Pancreas (tissue), 10 donors: Measurements from ENCODE around the gene RCBTB1. TPM values are rescaled to one million over a fixed set of nuclear protein-coding genes. Genes with fewer than 3 reads are reported as not detected.
A peak's percentile ranks its signal among the peaks of the same experiment; 100 is the strongest.

ENCODE experiments used
- ATAC-seq, 4 donors: fragments of 200-7000 bp; cut with Tn5 transposase; one replicate each; pipeline versions ENCODE4 v1.8.0 to v1.9.1; 2020; ENCODE audit warnings: mild to moderate bottlenecking in 4 of 4, moderate library complexity in 4 of 4
- DNase-seq, 6 donors: peaks; one replicate each; pipeline ENCODE4 v3.0.0-alpha.2; 2020
- FAIRE-seq: peaks from 2 replicates; lab custom pipeline; 2012; peaks lifted over from hg19 to GRCh38; lab: Jason Lieb, UNC
- H3K27ac ChIP-seq, 4 donors: fragments of 200-600 bp; sonication (generic); 1 replicate in 3 of 4; 2 replicates in 1 of 4; pipeline versions ENCODE4 v1.5.0 to v1.8.0; 2020
- H3K27me3 ChIP-seq, 4 donors: fragments of 200-600 bp; one replicate each; pipeline ENCODE4 v1.8.0; 2021
- H3K36me3 ChIP-seq, 3 donors: fragments of 200-600 bp; sonication (generic) in 1 of 3; one replicate each; pipeline versions ENCODE4 v1.5.0 to v1.8.0; 2020 to 2021
- H3K4me1 ChIP-seq, 3 donors: fragments of 200-600 bp; one replicate each; pipeline ENCODE4 v1.8.0; 2021
- H3K4me3 ChIP-seq, 4 donors: fragments of 200-600 bp; sonication (generic) in 2 of 4; one replicate each; pipeline versions ENCODE4 v1.5.0 to v1.8.0; 2020 to 2021
- H3K9me3 ChIP-seq, 4 donors: fragments of 200-600 bp; one replicate each; pipeline ENCODE4 v1.8.0; 2021
- CTCF ChIP-seq, 4 donors: fragments of 200-600 bp; sonication (generic) in 3 of 4; IDR thresholded peaks; one replicate each; pipeline versions ENCODE4 v1.5.0 to v1.8.0; 2021; ENCODE audit warnings: antibody characterized with exemption in 4 of 4
- WGBS, 2 donors: extraction: QIAGEN DNeasy Blood & Tissue Kit; methylation state at CpG; one replicate each; pipeline ENCODE4 v1.1.7; 2013; 5-methylcytosine and 5-hydroxymethylcytosine counted together
- intact Hi-C, 3 donors: fragments of 100-400 bp; cut with DNase I; formaldehyde crosslinking; loops; one replicate each; pipeline versions ENCODE4 v1.11.1 to v1.14.2; 2022
- polyA plus RNA-seq, 2 donors: library from polyadenylated mRNA; stranded (reverse); fragments of 200-250 nt; gene quantifications; one replicate each; pipeline ENCODE4 v1.2.3, GENCODE V29; 2013
- total RNA-seq, 6 donors: library from RNA; stranded (reverse); fragmentation: NEBNext Ultra II Directional in 4 of 6; extraction: Animal tissue kit (Norgen Biotek cat#: 25700) in 4 of 6; gene quantifications; one replicate each; pipeline versions ENCODE4 v1.2.1 to v1.2.4, GENCODE V29; 2021 to 2023
- donor health status: healthy with polysubstance abuse.
- donor health status: DM: no; HTN: no; CAD: no; lungs with moderate emphysema.
- donor health status: DM: no; HTN: no; CAD: no.
- donor health status: control.
- donor health status: control.
- donor health status: Bipolar disorder and iron deficiency.
- donor health status: DM: yes; HTN: yes; CAD: no.
- donor health status: DM: no; HTN: no; CAD: no.
- donor health status: DM: no; HTN: no; CAD: no.
- donor health status: DM: yes; HTN: yes; CAD: no.

RCBTB1 gene
- total and polyA plus RNA-seq, 8 donors: 5.3 to 14.4 (median 7.9) TPM

- H3K9me3 ChIP-seq: no peaks in the 10 kb centered on the region
- ATAC-seq: no peak
- H3K4me1 ChIP-seq: no peaks in the 10 kb centered on the region
- H3K36me3 ChIP-seq: peaks cover 0 to 5% (median 0%) of the 10 kb centered on the region in 3 donors
- no peaks in the 10 kb centered on the region for H3K27me3 ChIP-seq
- no peak overlapping the region for H3K27ac ChIP-seq
- H3K4me3 ChIP-seq: no peak overlapping the region
- intact Hi-C loops: no loop called here
- no peak for FAIRE-seq
- WGBS, 2 donors: 91 to 96% methylated on average over 2 of the region's 2 CpGs
- no peak for DNase-seq
- TF ChIP-seq CTCF (IDR thresholded peaks at IDR 0.05): no peak
These were observed 31.5 kb downstream of the RCBTB1 start for GRCh38 chr13:49553888-49554287.

GRCh38 chr13:49550942-49551644 lies 34.3 kb downstream of the RCBTB1 start:
- no peak overlapping the region for H3K4me3 ChIP-seq
- no peak overlapping the region for H3K27ac ChIP-seq
- FAIRE-seq (no peak), ATAC-seq (peak in 1 of 4 donors; percentile 54), DNase-seq (no peak)
- no peaks in the 10 kb centered on the region for H3K9me3 ChIP-seq
- no peak for TF ChIP-seq CTCF (IDR thresholded peaks at IDR 0.05)
- intact Hi-C loops: no loop called here
- 83 to 89% methylated on average over 10 of the region's 10 CpGs for WGBS, 2 donors
- H3K27me3 ChIP-seq: no peaks in the 10 kb centered on the region
- no peaks in the 10 kb centered on the region for H3K4me1 ChIP-seq
- H3K36me3 ChIP-seq: peaks cover 0 to 9% (median 0%) of the 10 kb centered on the region in 3 donors

- Histone ChIP-seq H3K4me1 (no peaks in the 10 kb centered on the region), H3K4me3 (no peak overlapping the region), H3K27me3 (no peaks in the 10 kb centered on the region), H3K9me3 (no peaks in the 10 kb centered on the region), H3K36me3 (peaks cover 0 to 16% (median 0%) of the 10 kb centered on the region in 3 donors), H3K27ac (no peak overlapping the region)
- intact Hi-C loops: loop anchor here in 1 of 3 donors (10.0 kb wide), 1 partner anchor 54 kb away; the partner anchor contains the start of gene PHF11
- DNase-seq (peak in 3 of 6 donors; percentile 23 to 71 (median 39)), ATAC-seq (peak in 3 of 4 donors; percentile 63 to 68 (median 68)), FAIRE-seq (no peak)
- WGBS, 2 donors: 64 to 68% methylated on average over 15 of the region's 15 CpGs
- TF ChIP-seq CTCF (IDR thresholded peaks at IDR 0.05): peak in 2 of 4 donors; percentile 8 to 13
These were observed 36.1 kb downstream of the RCBTB1 start for GRCh38 chr13:49549289-49549688.

- WGBS, 2 donors: 94% methylated on average over 9 of the region's 9 CpGs
- DNase-seq (no peak), ATAC-seq (no peak), FAIRE-seq (no peak)
- no peak overlapping the region for H3K27ac ChIP-seq
- TF ChIP-seq CTCF (IDR thresholded peaks at IDR 0.05): no peak
- H3K4me1 ChIP-seq: no peaks in the 10 kb centered on the region
- no peaks in the 10 kb centered on the region for H3K9me3 ChIP-seq
- peaks cover 0 to 16% (median 0%) of the 10 kb centered on the region in 3 donors for H3K36me3 ChIP-seq
- no peaks in the 10 kb centered on the region for H3K27me3 ChIP-seq
- no peak overlapping the region for H3K4me3 ChIP-seq
- intact Hi-C loops: loop anchor here in 1 of 3 donors (10.0 kb wide), 1 partner anchor 52 kb away; the partner anchor contains the start of gene PHF11
These were observed 38.8 kb downstream of the RCBTB1 start for GRCh38 chr13:49546561-49546960.

- intact Hi-C loops: loop anchor here in 1 of 3 donors (10.0 kb wide), 1 partner anchor 51 kb away; the partner anchor contains the start of gene PHF11
- Histone ChIP-seq H3K9me3 (no peaks in the 10 kb centered on the region), H3K36me3 (peaks cover 0 to 14% (median 0%) of the 10 kb centered on the region in 3 donors), H3K4me3 (no peak overlapping the region), H3K4me1 (no peaks in the 10 kb centered on the region), H3K27me3 (no peaks in the 10 kb centered on the region), H3K27ac (no peak overlapping the region)
- no peak for TF ChIP-seq CTCF (IDR thresholded peaks at IDR 0.05)
- no peak for FAIRE-seq
- DNase-seq: no peak
- 71 to 72% methylated on average over 4 of the region's 4 CpGs for WGBS, 2 donors
- ATAC-seq: peak in 1 of 4 donors; percentile 27
These were observed 39.7 kb downstream of the RCBTB1 start for GRCh38 chr13:49545661-49546060.
